Measurements from ENCODE around the gene C1QTNF1.

C1QTNF1 gene

DNA sequence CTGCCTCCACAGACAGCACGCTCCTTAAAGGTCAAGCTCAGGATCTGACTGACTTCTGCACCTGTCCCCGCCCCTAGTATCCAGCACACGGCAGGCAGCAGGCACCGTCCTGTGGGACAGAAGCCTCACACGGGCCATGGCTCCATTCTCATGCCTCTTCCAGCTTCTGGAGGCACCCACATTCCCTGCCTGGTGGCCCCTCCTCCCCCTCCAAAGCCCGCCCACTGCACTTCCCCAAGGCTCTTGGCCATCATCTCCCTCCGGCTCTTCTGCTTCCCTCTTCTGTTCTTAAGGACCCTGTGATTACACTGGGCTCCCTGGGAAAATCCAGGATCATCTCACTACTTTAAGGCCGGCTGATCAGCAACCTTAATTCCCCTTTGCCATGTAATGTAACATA, 17.9 kb upstream of the C1QTNF1 start:
- H3K36me3 ChIP-seq (replicated peaks): no peaks in the 10 kb centered on the region; the same call in 1 of the 2 replicates
- H3K9me3 ChIP-seq: no peaks in the 10 kb centered on the region
- H3K4me1 ChIP-seq: peaks cover 9% of the 10 kb centered on the region
- no peaks in the 10 kb centered on the region for H3K27me3 ChIP-seq (ENCODE audit: low read depth)
- in situ Hi-C loops (cut with MboI; ENCODE audit: low sequenced_read_pairs): no loop called here
- no peak for DNase-seq (ENCODE audit: low spot score in 2 of 2)
- H3K4me3 ChIP-seq: no peak overlapping the region

DNA sequence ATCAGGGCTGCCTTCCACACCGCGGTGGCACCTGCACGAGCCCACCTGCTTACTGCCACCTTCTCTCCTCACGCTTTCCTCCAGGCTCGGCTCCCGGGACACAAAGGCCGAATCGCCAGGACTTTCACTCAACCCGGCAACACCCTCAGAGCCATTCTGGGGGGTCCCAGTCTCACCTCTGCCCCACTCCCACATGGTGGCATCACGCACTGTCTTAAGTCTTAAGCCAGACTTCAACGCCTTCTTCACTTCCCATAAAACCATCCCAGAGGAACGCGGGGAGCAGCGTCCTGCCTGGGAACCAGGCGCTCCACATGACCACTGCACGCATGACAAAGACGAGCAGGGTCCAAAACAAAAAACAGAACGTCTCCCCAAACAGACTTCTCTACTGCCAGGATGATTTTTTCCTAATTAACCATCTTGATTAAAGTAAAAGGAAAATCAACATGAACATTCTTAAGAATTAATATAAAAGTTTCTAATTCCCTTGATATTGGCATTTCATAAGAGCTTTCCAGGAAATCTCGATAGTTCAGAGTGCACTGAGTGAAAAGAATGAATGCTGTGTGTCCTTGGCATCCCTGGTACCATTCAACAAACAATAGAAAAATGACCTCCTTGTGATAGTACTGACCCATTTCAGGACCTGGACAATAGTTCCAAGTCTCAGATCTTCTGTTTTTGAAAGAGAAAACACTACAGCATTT, 17.0 kb upstream of the C1QTNF1 start:
- in situ Hi-C loops (cut with MboI; ENCODE audit: low sequenced_read_pairs): no loop called here

GRCh38 chr17:79007504-79008381, 16.2 kb upstream of the C1QTNF1 start:
- Histone ChIP-seq H3K9me3 (no peaks in the 10 kb centered on the region), H3K27me3 (ENCODE audit: low read depth) (no peaks in the 10 kb centered on the region), H3K4me1 (peaks cover 9% of the 10 kb centered on the region), H3K36me3 (replicated peaks) (no peaks in the 10 kb centered on the region; the same call in 1 of the 2 replicates), H3K4me3 (no peak overlapping the region; the same call in 1 of the 2 replicates)
- no peak for DNase-seq (ENCODE audit: low spot score in 2 of 2)
- in situ Hi-C loops (cut with MboI; ENCODE audit: low sequenced_read_pairs): no loop called here

More for the DNA sequence above, 17.0 kb upstream of the C1QTNF1 start:
- Histone ChIP-seq H3K9me3 (no peaks in the 10 kb centered on the region), H3K36me3 (replicated peaks) (no peaks in the 10 kb centered on the region; the same call in 1 of the 2 replicates), H3K4me3 (no peak overlapping the region), H3K4me1 (peaks cover 9% of the 10 kb centered on the region), H3K27me3 (ENCODE audit: low read depth) (no peaks in the 10 kb centered on the region)
- DNase-seq (ENCODE audit: low spot score in 2 of 2): no peak

DNA sequence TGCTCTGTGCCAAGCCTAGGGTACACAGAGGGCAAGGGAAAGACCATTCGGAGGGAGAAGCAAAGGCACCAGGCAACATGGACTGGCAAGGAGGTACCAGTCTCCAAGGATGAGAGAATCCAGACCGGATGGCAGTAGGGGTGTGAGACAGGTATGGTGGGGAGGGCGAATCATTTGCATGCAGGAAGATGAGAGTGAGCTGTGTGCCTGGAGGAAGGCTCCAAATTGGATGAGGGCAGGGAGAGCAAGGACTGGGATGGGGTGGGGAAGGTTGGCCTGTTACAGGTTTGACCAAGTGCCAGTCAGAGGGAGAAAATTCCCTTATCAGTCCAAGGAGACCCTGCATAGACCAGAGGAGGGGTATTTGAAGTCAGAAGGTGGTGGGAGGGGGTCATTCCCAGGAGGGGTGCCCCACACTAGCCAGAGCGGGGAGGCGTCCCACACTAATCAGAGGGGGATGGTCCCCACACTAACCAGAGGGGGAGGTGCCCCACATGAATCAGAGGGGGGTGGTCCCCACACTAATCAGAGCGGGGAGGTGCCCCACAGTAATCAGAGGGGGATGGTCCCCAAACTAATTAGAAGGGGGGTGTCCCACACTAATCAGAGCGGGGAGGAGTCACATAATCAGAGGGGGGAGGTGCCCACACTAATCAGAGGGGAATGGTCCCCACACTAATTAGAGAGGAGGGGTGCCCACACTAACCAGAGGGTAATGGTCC, 15.1 kb upstream of the C1QTNF1 start:
- Histone ChIP-seq H3K9me3 (peaks cover 5% of the 10 kb centered on the region), H3K4me1 (peaks cover 9% of the 10 kb centered on the region), H3K27me3 (ENCODE audit: low read depth) (no peaks in the 10 kb centered on the region), H3K4me3 (peak overlapping the region; percentile 75), H3K36me3 (replicated peaks) (no peaks in the 10 kb centered on the region; the same call in 1 of the 2 replicates)
- in situ Hi-C loops (cut with MboI; ENCODE audit: low sequenced_read_pairs): no loop called here
- no peak for DNase-seq (ENCODE audit: low spot score in 2 of 2)

DNA sequence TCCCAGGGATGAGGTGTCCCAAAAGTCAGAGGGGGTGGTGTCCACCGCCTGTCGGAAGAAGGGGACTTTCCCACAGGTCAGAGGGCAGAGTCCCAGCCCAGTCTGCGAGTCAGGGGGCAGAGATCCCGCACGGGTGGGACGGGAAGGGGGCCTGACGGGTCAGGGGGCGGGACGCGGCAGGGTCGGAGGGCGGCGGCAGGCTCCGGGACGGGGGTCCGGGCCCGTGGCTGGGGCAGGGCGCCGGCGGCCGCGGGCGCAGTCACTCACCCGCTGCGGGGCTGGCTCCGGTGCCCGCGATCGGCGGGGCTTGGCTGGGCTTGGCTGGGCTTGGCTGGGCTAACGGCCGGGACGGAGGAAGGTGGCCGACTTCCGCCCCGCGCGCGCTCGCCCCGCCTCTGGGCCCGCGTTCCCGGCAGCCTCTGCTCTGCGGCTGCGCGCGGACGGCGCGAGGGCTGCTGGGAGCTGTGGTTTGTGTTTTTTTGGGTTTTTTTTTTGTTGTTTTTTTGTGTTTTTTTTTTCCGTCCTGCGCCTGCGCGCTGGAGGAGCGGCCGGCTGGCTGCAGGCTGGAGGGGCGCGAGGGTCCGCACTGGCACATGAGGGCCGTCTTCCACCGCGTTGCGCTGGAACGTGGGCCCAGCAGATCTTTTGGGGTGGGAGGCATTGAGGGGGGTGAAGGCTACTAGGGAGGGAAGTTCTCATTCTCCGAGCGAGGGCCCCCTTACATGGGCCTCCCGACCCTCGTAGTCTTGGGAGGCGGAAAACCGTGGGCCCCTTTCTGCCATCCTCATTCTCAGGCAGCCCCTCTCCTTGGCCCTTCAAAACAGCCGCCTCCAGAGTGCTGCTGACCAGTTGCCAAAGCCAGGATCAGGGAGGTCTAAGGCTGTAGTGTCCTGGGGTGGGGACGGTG, 14.3 kb upstream of the C1QTNF1 start, which contains the start of gene CANT1:
TSS of gene CANT1 (minus strand) at position 368 of the 907 bp plus-strand sequence. CDS start 12,142 bp downstream, outside the sequence.
- H3K27me3 ChIP-seq (ENCODE audit: low read depth): no peaks in the 10 kb centered on the region
- H3K9me3 ChIP-seq: peaks cover 12% of the 10 kb centered on the region
- H3K4me1 ChIP-seq: peaks cover 9% of the 10 kb centered on the region
- in situ Hi-C loops (cut with MboI; ENCODE audit: low sequenced_read_pairs): no loop called here
- H3K4me3 ChIP-seq: peak within 1 kb of the TSS; percentile 75
- no peaks in the 10 kb centered on the region; the same call in 1 of the 2 replicates for H3K36me3 ChIP-seq (replicated peaks)
- peak; percentile 78 to 88 for DNase-seq (ENCODE audit: low spot score in 2 of 2)

DNA sequence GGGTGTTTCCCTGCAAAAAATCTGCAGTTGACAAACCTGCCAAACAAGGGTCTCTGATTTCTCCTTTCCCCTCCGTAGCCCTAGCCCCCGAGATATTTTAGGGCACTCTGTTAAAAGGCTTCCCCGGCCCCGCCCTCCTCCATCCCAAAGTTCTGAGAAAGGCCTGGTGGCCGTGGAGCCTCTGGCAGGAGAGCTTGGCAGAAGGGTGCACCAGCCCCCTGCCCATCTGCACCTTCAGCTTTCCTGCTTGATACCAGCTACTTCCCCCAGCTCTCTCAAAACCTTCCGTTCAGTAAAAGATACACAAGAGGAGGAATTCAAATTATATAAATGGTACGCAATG, 13.7 kb upstream of the C1QTNF1 start:
- Histone ChIP-seq H3K27me3 (ENCODE audit: low read depth) (no peaks in the 10 kb centered on the region), H3K36me3 (replicated peaks) (no peaks in the 10 kb centered on the region; the same call in 1 of the 2 replicates), H3K9me3 (peaks cover 12% of the 10 kb centered on the region), H3K4me3 (peak overlapping the region; percentile 75), H3K4me1 (peaks cover 9% of the 10 kb centered on the region)
- in situ Hi-C loops (cut with MboI; ENCODE audit: low sequenced_read_pairs): no loop called here
- DNase-seq (ENCODE audit: low spot score in 2 of 2): no peak

DNA sequence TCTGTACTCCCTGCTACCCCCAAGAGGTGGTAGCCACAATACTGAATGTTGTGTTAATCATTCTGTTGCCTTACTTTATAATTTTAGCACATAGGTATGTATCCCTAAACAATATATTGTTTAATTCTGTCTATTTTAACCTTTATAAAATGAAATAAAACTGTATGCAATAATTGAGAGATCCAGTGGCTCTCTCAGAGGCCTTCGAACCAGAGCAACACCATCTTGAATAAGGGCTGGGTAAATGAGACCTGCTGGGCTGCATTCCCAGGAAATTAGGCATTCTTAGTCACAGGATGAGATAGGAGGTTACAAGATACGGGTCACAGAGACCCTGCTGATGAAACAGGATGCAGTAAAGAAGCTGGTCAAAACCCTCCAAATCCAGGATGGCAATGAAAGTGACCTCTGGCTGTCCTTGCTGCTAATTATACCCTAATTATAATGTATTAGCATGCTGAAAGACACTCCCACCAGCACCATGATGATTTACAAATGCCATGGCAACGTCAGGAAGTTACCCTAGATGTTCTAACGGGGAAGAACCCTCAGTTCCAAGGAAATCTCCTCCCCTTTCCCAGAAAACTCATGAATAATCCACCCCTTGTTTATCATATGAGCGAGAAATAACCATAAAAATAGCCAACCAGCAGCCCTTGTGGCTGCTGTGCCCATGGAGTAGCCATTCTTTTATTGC, 12.4 kb upstream of the C1QTNF1 start:
- no peak overlapping the region for H3K4me3 ChIP-seq
- no peak for DNase-seq (ENCODE audit: low spot score in 2 of 2)
- H3K36me3 ChIP-seq (replicated peaks): no peaks in the 10 kb centered on the region; the same call in 1 of the 2 replicates
- H3K4me1 ChIP-seq: peaks cover 9% of the 10 kb centered on the region
- H3K9me3 ChIP-seq: peaks cover 12% of the 10 kb centered on the region
- in situ Hi-C loops (cut with MboI; ENCODE audit: low sequenced_read_pairs): no loop called here
- H3K27me3 ChIP-seq (ENCODE audit: low read depth): no peaks in the 10 kb centered on the region

DNA sequence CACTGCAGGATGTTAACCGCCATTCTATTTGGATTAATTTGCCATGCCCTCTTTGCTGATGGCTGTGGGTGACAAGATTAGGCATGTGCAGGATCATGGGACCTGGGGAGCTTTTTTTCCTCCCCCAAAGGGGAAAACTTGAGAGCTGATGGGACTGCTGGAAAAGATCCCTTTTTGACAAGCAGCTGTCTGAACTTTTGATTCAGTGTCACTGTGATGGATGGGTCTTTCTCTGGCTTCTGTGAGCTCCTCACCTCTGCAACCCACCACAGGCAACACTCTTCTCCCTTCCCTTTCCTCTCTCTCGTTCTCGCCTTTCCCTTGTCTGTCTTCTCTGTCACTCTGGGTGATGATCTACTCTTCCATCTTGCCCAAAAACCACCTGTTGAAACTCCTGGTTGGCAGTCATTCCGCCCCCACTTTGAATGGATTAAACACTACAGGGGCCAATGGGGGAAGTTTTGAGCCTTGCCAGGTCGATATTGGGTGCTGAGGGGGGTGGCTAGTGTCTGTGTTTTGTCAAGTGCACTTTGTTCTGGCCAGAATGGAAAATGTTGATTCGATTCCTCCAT, 11.3 kb upstream of the C1QTNF1 start:
- no peak for DNase-seq (ENCODE audit: low spot score in 2 of 2)
- no peaks in the 10 kb centered on the region; the same call in 1 of the 2 replicates for H3K36me3 ChIP-seq (replicated peaks)
- H3K27me3 ChIP-seq (ENCODE audit: low read depth): no peaks in the 10 kb centered on the region
- no peak overlapping the region for H3K4me3 ChIP-seq
- H3K9me3 ChIP-seq: peaks cover 12% of the 10 kb centered on the region
- in situ Hi-C loops (cut with MboI; ENCODE audit: low sequenced_read_pairs): no loop called here
- H3K4me1 ChIP-seq: peaks cover 9% of the 10 kb centered on the region

DNA sequence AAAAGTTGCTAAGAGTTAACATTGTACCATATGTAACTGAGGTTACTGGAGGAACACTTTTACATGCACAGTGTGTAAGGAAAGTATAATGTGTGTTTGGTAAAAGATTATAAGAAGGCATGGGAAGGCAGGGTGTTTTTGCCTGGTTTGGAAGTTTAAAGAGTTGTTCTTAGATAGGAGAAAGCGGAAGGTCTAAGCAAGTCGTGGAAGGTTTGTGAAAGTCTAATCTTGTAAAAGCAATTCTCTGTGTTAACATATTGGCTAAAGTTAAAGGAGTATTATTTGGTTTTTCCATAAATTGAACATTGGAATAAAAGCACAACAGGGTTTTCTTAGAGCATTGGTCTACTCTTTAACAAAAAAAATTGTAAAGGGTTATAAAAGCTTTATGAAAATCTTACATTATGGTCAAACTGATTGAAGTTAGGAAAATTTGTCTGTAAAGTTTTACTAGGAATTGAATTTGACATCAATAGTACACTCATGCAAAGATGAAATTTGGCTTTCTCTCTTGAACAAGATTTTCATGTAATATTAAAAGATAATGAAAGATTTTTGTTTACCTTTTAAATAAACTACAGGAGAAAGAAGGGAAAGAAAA, 9.7 kb upstream of the C1QTNF1 start:
- DNase-seq (ENCODE audit: low spot score in 2 of 2): no peak
- peaks cover 5% of the 10 kb centered on the region for H3K4me1 ChIP-seq
- peaks cover 12% of the 10 kb centered on the region for H3K9me3 ChIP-seq
- no peaks in the 10 kb centered on the region for H3K27me3 ChIP-seq (ENCODE audit: low read depth)
- H3K36me3 ChIP-seq (replicated peaks): no peaks in the 10 kb centered on the region
- no peak overlapping the region for H3K4me3 ChIP-seq
- in situ Hi-C loops (cut with MboI; ENCODE audit: low sequenced_read_pairs): no loop called here

- in situ Hi-C loops (cut with MboI; ENCODE audit: low sequenced_read_pairs): no loop called here
Observed at GRCh38 chr17:79017546-79018369, 6.2 kb upstream of the C1QTNF1 start.

DNA sequence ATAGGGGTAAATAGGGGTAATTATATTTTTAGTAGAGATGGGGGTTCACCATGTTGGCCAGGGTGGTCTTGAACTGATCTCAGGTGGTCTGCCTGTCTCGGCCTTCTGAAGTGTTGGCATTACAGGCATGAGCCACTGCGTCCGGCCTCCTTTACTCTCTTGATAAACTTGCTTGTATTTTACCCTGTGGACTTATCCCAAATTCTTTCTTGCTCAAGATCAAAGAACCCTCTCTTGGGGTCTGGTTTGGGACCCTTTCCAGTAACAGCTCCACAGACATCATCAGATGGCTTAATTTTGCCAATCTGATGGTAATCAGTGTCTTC, 5.6 kb upstream of the C1QTNF1 start:
- in situ Hi-C loops (cut with MboI; ENCODE audit: low sequenced_read_pairs): no loop called here

More at GRCh38 chr17:79017546-79018369, 6.2 kb upstream of the C1QTNF1 start:
- H3K9me3 ChIP-seq: peaks cover 12% of the 10 kb centered on the region
- no peaks in the 10 kb centered on the region for H3K36me3 ChIP-seq (replicated peaks)
- H3K27me3 ChIP-seq (ENCODE audit: low read depth): no peaks in the 10 kb centered on the region
- DNase-seq (ENCODE audit: low spot score in 2 of 2): no peak
- H3K4me3 ChIP-seq: no peak overlapping the region
- H3K4me1 ChIP-seq: no peaks in the 10 kb centered on the region

More for the DNA sequence above, 5.6 kb upstream of the C1QTNF1 start:
- Histone ChIP-seq H3K9me3 (peaks cover 12% of the 10 kb centered on the region), H3K27me3 (ENCODE audit: low read depth) (no peaks in the 10 kb centered on the region), H3K36me3 (replicated peaks) (no peaks in the 10 kb centered on the region), H3K4me1 (no peaks in the 10 kb centered on the region), H3K4me3 (no peak overlapping the region)
- no peak for DNase-seq (ENCODE audit: low spot score in 2 of 2)
